Skin epidermis (tissue), 12 donors: Measurements from ENCODE around the gene SCAPER.
"Not testable (repeated sequence)": the region's sequence is repeated elsewhere in the genome, so short reads cannot be mapped to it uniquely, and the experiment has no call there.

Experiments
- H3K27ac ChIP-seq, 21 experiments: fragments of 200-600 bp; sonication (generic) in 11 of 21; one replicate each; pipeline ENCODE4 v1.5.0; 2020; ENCODE audit warnings: mild to moderate bottlenecking in 3 of 21, inconsistent platforms in 2 of 21, moderate library complexity in 2 of 21
- H3K4me3 ChIP-seq, 7 experiments: fragments of 200-600 bp; sonication (generic) in 2 of 7; one replicate each; pipeline ENCODE4 v1.5.0; 2020; ENCODE audit warnings: inconsistent platforms in 2 of 7, mild to moderate bottlenecking in 2 of 7, moderate library complexity in 1 of 7

The SCAPER gene

GRCh38 chr15:76866008-76866407 is 39.1 kb downstream of the SCAPER start:
- Histone ChIP-seq H3K27ac (no peak overlapping the region), H3K4me3 (no peak overlapping the region)

DNA sequence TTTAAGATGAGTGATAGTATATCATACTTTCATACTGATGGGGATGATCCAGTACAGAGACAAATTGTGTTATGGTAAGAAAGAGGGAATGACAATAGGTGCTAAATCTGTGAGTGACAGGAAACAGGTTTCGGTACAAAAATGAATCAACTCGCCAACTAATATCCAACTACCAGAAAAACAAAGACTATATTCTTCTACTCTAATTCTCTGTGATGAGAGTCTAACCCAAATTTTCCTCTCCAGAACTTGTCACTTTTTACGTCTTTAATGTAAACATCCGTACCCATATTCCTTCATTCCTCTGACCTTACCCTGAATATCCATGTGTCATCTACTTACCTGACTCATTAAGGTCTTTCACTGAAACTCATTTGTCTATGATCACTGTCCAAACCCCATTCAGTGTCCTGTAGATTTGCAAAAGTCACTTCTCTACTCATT is 39.6 kb downstream of the SCAPER start:
- Histone ChIP-seq H3K27ac (no peak overlapping the region), H3K4me3 (no peak overlapping the region)

DNA sequence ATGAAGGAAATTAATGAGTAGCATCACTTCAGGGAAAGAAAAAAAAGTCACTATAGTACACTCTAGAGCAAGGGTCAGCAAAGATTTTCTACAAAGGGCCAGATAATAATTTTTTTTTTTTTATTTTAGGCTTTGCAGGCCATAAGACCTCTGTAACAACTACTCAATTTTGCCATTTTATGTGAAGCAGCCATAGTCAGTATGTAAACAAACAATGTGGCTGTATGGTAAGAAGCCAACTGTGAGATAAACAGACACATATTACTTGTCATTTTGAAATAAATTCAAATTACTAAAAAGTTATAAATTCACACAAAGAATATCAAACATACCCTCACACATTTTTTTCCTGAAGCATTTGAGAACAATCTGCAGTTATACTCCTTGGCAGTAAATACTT is 40.6 kb downstream of the SCAPER start:
- Histone ChIP-seq H3K27ac (no peak overlapping the region), H3K4me3 (no peak overlapping the region)

DNA sequence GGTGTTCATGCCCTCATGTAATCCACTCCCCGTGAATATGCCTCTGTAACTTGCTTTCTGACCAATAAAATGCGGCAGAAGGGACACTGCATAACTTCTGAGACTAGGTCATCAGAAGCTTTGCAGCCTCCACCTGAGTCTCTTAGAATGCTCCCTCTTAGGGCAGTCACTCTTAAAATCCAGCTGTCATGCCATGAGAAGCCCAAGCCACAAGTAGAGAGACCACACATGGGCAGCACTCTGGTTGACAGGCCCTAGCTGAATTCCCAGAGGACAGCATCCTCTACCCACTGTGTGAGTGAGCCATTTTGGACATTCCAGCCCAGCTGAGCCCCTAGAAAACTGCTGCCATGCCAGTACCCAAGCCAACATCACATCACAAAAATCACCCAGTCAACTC is 41.4 kb downstream of the SCAPER start:
- Histone ChIP-seq H3K27ac (no peak overlapping the region), H3K4me3 (no peak overlapping the region)

- H3K4me3 ChIP-seq = no peak overlapping the region
- H3K27ac ChIP-seq = no peak overlapping the region
Measured at GRCh38 chr15:76863123-76863522, 42.0 kb downstream of the SCAPER start.

DNA sequence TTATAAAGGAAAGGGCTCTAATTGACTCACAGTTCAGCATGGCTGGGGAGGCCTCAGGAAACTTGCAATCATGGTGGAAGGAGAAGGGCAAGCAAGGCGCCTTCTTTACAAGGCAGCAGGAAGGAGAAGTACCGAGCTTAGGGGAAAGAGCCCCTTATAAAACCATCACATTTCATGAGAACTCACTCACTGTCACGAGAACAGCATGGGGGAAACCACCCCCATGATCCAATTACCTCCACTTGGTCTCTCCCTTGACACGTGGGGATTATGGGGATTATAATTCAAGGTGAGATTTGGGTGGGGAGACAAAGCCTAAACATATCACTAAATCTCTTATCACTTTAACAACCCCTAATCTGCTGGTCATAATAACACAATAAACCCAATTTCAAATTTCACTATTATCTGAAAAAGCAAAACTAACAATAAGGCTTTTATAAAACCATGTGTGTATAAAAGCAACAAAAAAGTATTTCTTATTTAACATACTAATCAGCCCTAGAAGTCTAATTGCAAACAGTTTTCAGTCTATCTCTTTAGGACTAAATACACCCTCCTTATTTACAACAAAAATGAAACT is 43.2 kb downstream of the SCAPER start:
- Histone ChIP-seq H3K27ac (no peak overlapping the region), H3K4me3 (no peak overlapping the region)

DNA sequence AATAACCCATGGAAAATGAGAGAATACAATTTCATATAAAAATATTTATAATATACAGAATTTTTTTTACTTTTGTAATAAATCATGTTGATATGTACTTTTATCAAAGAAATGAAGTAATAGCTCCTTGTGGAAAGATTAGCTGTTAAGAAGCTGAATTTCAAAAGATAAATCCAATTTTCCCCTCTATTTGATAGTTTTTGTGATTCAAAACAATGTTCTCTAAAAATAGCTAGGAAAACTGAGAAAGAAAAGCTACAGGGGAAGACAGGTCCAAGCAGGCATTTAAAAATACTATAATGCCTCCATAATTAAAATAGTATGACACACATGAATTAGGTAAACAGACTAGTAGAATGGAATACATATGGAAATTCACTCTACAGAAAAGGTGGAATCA is 44.9 kb downstream of the SCAPER start:
- Histone ChIP-seq H3K27ac (no peak overlapping the region), H3K4me3 (no peak overlapping the region)

DNA sequence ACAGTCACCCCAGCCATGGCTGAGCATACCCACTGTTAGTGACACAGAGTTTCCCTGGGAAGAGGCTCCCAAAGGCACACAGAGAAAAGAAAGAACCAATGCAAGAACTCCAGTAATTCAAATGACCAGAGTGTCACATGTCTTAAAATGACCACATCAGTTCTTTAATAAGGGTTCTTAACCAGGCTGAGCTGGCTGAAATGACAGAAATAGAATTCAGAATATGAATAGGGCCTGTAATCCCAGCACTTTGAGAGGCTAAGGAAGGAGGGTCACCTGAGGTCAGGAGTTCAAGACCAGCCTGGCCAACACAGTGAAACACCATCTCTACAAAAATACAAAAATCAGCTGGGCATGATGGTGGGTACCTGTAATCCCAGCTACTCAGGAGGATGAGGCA is 54.8 kb downstream of the SCAPER start:
- not testable (repeated sequence) for H3K4me3 ChIP-seq, H3K27ac ChIP-seq

GRCh38 chr15:76846782-76847181 is 58.4 kb downstream of the SCAPER start:
- Histone ChIP-seq H3K27ac (no peak overlapping the region), H3K4me3 (no peak overlapping the region)

GRCh38 chr15:76844096-76844495 is 61.0 kb downstream of the SCAPER start:
- H3K27ac ChIP-seq = no peak overlapping the region
- H3K4me3 ChIP-seq = no peak overlapping the region

GRCh38 chr15:76843269-76843668 is 61.9 kb downstream of the SCAPER start:
- Histone ChIP-seq H3K4me3 (no peak overlapping the region), H3K27ac (no peak overlapping the region)

- no peak overlapping the region for H3K4me3 ChIP-seq
- no peak overlapping the region for H3K27ac ChIP-seq
Measured at GRCh38 chr15:76840830-76841460, 64.2 kb downstream of the SCAPER start.

DNA sequence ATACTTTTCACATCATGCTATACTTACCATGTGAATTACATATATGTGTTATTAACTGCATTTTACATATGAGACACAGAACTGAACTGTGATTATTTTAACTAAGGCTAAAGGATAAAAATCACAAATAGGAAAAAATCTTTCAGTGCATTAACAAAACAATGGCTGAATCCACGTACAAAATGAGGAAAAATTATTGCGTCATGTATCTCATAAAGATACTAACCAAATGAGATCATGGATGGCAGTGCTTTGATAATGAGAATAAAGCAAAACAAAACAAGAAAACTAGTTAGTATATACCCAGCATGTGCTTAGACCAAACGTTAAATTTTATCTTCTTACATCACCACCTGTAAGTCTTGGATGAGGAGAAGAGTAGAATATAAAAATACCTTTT is 66.0 kb downstream of the SCAPER start:
- H3K4me3 ChIP-seq = no peak overlapping the region
- no peak overlapping the region for H3K27ac ChIP-seq

DNA sequence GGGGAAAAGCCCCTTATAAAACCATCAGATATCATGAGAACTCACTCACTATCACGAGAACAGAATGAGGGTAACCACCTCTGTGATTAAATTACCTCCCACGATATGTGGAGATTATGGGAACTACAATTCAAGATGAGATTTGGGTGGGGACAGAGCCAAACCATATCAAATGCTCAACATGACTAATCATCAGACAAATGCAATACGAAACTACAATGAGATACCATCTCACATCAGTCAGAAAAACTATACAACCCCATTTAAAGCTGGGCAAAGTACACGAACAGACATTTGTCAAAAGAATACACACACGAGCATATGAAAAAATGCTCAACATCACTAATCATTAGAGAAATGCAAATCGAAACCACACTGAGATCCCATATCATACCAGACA is 67.7 kb downstream of the SCAPER start:
- Histone ChIP-seq H3K27ac (no peak overlapping the region), H3K4me3 (no peak overlapping the region)

GRCh38 chr15:76829939-76830338 is 75.2 kb downstream of the SCAPER start:
- Histone ChIP-seq H3K4me3 (no peak overlapping the region), H3K27ac (no peak overlapping the region)

DNA sequence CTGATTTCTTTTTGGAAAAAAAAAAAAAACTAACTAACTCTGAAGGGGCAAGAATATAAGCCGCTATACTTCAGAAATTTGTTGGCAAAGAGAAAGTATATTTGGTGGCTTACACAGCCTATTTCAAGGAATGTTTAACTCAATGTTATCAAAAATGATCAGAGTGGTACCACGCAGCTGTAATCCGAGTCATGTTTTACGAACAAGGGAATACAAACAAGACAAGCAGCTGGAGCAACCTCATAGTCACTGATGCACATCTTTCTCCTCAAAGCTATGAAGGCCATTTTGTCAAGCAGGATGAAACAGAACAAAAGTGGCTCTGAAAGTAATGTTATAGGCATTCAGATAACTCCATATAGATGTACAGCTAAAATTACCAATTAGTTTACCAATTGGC is 81.2 kb downstream of the SCAPER start:
- Histone ChIP-seq H3K27ac (no peak overlapping the region), H3K4me3 (no peak overlapping the region)

- Histone ChIP-seq H3K4me3 (no peak overlapping the region), H3K27ac (no peak overlapping the region)
Measured at GRCh38 chr15:76823303-76823702, 81.8 kb downstream of the SCAPER start.

GRCh38 chr15:76818926-76819325 is 86.2 kb downstream of the SCAPER start:
- H3K4me3 ChIP-seq, H3K27ac ChIP-seq: not testable (repeated sequence)

- H3K27ac ChIP-seq = no peak overlapping the region
- H3K4me3 ChIP-seq = no peak overlapping the region
Measured at GRCh38 chr15:76815421-76815820, 89.7 kb downstream of the SCAPER start.

DNA sequence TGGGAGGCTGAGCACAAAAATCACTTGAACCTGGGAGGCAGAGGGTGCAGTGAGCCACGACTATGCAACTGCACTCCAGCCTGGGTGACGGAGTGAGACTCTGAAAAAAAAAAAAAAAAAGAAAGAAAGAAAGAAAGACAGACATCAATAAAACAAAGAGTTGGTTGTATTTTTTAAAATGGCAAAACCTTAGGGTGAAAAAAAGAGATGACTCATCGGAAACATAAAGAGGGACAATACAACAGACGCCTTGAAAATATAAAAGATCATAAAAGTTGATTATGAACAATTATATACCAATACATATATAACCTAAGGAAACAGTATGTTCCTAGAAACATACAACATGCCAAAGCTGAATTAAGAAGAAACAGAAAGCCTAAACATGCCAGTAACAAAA is 92.8 kb downstream of the SCAPER start:
- Histone ChIP-seq H3K27ac (no peak overlapping the region), H3K4me3 (no peak overlapping the region)

DNA sequence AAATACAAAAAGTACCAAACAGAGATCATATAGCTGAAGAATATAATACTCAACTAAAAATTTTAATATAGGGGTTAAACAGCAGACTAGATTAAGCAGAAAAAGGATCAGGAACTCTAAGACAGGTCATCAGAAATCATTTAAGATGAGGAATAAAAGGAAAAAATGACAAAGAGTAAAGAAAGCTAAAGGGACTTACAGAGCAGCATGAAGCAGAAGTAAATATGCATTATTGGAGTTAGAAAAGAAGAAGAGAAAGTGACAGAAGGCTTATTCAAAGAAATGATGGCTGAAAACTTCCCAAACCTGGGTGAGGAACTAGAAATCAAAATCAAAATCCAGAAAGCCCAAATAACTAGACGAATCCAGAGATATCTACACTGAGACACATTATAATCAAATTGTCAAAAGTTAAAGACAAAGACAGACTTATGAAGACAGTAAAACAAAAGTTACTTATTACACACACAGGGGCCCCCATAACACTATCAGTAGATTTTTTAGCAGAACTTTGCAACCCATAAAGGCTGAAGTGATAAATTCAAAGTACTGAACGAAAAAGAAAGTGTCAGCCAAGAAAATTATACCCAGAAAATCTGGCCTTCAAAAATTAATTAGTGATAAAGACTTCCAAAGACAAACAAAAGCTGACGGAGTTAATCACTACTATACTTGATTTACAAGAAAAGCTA is 95.6 kb downstream of the SCAPER start:
- Histone ChIP-seq H3K27ac (no peak overlapping the region), H3K4me3 (no peak overlapping the region)
